HL-60 (cell line): ENCODE results near the gene BRAT1.

Source experiments
- CTCF ChIP-seq: IDR thresholded peaks from one replicate; pipeline ENCODE4 v1.5.1; 2011; ENCODE audit warnings: low read length, control low read depth, inconsistent platforms; ENCODE audit not compliant: insufficient read depth
- GABPA ChIP-seq: IDR thresholded peaks from 2 replicates; pipeline ENCODE4 v1.6.1; 2012; ENCODE audit warnings: low read depth
- POLR2AphosphoS5 ChIP-seq: IDR thresholded peaks from 2 replicates; pipeline ENCODE4 v1.6.1; 2012; ENCODE audit warnings: low read depth
- REST ChIP-seq: IDR thresholded peaks from 2 replicates; pipeline ENCODE4 v1.6.1; 2012; ENCODE audit warnings: low read depth; ENCODE audit not compliant: insufficient replicate concordance
- SPI1 ChIP-seq: IDR thresholded peaks from 2 replicates; pipeline ENCODE4 v1.6.1; 2012; ENCODE audit warnings: low read depth, mild to moderate bottlenecking, borderline replicate concordance

GRCh38 chr7:2488681-2489080 lies 66.6 kb downstream of the BRAT1 start:
- TF ChIP-seq POLR2AphosphoS5 (no peak), CTCF (no peak), GABPA (no peak), REST (no peak), SPI1 (no peak)
